ENCODE results near the gene GLI3.

GLI3 gene

DNA sequence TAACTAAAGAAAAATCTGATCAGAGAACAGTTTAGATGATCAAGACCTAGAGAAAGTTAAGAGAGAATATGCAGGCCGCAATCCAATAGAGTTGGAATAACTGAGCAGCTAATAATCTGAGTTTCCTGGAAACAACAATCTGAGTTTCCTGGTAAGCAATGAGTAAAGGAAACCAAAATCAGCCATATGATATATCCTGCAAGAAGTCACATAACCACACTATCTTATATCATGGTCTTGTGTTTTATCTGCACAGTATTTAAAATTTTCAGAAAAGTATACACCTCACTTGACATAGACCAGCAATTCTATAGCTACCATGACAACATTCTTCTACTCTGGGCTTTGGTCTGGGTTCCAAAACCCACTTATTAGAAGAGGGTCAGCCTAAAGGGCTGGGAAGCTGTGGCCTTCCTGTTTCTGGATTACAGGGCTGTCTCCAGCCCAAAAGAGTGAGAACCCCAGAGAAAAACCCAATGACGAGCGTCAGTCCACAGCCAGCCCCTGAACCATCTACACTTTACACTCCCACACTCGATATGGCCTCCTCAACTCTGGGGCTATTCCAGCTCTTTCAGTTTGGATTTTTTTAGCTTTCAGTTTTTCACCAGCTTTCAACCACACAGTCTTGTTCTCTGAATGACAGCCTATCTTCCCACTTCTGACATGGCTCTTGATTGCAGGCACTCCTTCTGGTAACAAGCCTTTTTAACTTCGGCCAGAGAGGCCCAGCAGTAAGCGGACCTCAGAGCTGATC is 110.4 kb downstream of the GLI3 start:
- TF ChIP-seq, protein P1, sequence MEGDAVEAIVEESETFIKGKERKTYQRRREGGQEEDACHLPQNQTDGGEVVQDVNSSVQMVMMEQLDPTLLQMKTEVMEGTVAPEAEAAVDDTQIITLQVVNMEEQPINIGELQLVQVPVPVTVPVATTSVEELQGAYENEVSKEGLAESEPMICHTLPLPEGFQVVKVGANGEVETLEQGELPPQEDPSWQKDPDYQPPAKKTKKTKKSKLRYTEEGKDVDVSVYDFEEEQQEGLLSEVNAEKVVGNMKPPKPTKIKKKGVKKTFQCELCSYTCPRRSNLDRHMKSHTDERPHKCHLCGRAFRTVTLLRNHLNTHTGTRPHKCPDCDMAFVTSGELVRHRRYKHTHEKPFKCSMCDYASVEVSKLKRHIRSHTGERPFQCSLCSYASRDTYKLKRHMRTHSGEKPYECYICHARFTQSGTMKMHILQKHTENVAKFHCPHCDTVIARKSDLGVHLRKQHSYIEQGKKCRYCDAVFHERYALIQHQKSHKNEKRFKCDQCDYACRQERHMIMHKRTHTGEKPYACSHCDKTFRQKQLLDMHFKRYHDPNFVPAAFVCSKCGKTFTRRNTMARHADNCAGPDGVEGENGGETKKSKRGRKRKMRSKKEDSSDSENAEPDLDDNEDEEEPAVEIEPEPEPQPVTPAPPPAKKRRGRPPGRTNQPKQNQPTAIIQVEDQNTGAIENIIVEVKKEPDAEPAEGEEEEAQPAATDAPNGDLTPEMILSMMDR (IDR thresholded peaks at IDR 0.05; ENCODE audit: low read depth, low read length), result no peak
- H3K4me3 ChIP-seq (ENCODE audit: low read depth, low read length), result no peak overlapping the region

GRCh38 chr7:42125321-42125720 is 111.7 kb downstream of the GLI3 start:
- TF ChIP-seq, protein P1 (IDR thresholded peaks at IDR 0.05; ENCODE audit: low read depth, low read length), result no peak
- H3K4me3 ChIP-seq (ENCODE audit: low read depth, low read length), result no peak overlapping the region

DNA sequence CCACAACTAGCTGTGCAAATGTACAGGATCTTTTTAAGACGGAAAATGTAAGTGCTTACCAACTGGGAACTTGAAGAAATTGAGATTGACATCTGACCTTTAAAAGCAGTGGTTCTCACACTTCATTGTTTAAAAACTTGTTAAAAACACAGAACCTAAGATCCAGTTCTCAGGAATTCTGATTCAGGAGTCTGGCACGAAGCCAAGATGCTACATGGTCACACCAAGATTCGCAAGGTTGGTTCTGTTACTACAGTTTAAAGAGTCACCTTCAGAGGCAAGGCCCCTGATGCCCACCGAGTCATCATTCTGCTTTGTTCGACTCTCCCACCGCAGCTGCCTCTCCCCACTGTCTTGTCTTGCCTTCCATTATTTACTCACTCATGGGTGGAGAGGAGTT is 113.3 kb downstream of the GLI3 start:
- TF ChIP-seq, protein P1 (IDR thresholded peaks at IDR 0.05; ENCODE audit: low read depth, low read length), result no peak

DNA sequence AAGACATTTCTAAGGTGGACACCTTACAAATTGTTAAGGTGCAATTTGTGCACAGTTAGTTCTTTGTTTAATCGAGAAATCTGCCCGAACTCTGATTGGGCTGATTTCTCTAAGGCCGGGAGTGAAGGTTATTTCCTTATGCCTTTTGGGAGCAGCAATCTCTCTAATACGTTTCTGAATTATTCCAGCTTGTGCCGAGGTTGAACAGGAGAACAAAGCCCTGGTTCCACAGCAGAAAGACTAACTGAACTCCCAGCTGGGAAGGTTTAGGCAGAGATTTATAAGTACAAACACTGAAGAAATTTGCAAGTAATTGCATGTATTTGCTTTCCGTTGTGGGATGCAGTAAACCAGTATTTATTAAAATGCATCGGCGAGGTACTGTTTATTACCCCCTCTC is 116.8 kb downstream of the GLI3 start:
- TF ChIP-seq, protein P1 (IDR thresholded peaks at IDR 0.05; ENCODE audit: low read depth, low read length), result no peak
- H3K4me3 ChIP-seq (ENCODE audit: low read depth, low read length), result no peak overlapping the region

More for the DNA sequence above, 113.3 kb downstream of the GLI3 start:
- no peak overlapping the region for H3K4me3 ChIP-seq (ENCODE audit: low read depth, low read length)

GRCh38 chr7:42117201-42117600 is 119.8 kb downstream of the GLI3 start:
- no peak overlapping the region for H3K4me3 ChIP-seq (ENCODE audit: low read depth, low read length)
- TF ChIP-seq, protein P1 (IDR thresholded peaks at IDR 0.05; ENCODE audit: low read depth, low read length), result no peak

GRCh38 chr7:42115795-42116194 is 121.2 kb downstream of the GLI3 start:
- no peak overlapping the region for H3K4me3 ChIP-seq (ENCODE audit: low read depth, low read length)
- TF ChIP-seq, protein P1 (IDR thresholded peaks at IDR 0.05; ENCODE audit: low read depth, low read length), result no peak

GRCh38 chr7:42110333-42110732 is 126.7 kb downstream of the GLI3 start:
- no peak overlapping the region for H3K4me3 ChIP-seq (ENCODE audit: low read depth, low read length)
- TF ChIP-seq, protein P1 (IDR thresholded peaks at IDR 0.05; ENCODE audit: low read depth, low read length), result no peak

All from WI38 (cell line).